Measurements from ENCODE around the gene PGAP2. TPM values are rescaled to one million over a fixed set of nuclear protein-coding genes. Genes with fewer than 3 reads are reported as not detected.
A peak's percentile ranks its signal among the peaks of the same experiment; 100 is the strongest.

PGAP2 gene
- total RNA-seq, 1 experiment from 2014 or later = 53.6 TPM

DNA sequence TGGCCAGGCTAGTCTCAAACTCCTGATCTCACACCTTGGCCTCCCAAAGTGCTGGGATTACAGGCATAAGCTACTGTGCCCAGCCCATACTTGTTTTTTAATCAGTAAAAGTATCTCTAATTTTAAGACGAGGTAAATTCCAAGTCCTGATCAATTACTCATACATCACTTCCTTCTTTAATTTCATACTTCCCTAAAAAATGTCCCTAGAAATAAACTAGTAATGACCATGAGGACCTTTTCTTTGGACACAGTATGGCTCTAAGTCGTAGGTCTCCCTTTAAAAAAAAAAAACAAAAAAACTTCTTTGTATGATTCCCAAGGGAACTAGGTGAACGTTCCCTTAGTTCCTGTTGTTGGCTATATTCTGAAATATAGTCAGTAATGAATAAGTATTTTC is 40.8 kb upstream of the PGAP2 start:
- no peaks in the 10 kb centered on the region for H3K27me3 ChIP-seq (replicated peaks; ENCODE audit: control insufficient read depth, insufficient read depth, low read length)
- H3K27me3 Mint-ChIP-seq (ENCODE audit: insufficient read depth, unreplicated experiment) = no peaks in the 10 kb centered on the region
- DNase-seq = no peak
- H3K9me3 Mint-ChIP-seq (ENCODE audit: unreplicated experiment) = no peaks in the 10 kb centered on the region
- H3K4me3 Mint-ChIP-seq (ENCODE audit: unreplicated experiment) = no peak overlapping the region
- BruUV-seq (replicated peaks) = no TSS peak
- intact Hi-C loops (cut with micrococcal nuclease; ENCODE audit: unreplicated experiment) = no loop called here
- ChIA-PET POLR2A (no interaction called here), CTCF (no interaction called here)
- H3K36me3 ChIP-seq (ENCODE audit: control insufficient read depth, insufficient read depth, low read length) = peaks cover 1% of the 10 kb centered on the region
- H3K36me3 Mint-ChIP-seq (ENCODE audit: insufficient read depth, unreplicated experiment) = peaks cover 99% of the 10 kb centered on the region
- no peaks in the 10 kb centered on the region for H3K4me1 ChIP-seq
- TF ChIP-seq, protein P1, sequence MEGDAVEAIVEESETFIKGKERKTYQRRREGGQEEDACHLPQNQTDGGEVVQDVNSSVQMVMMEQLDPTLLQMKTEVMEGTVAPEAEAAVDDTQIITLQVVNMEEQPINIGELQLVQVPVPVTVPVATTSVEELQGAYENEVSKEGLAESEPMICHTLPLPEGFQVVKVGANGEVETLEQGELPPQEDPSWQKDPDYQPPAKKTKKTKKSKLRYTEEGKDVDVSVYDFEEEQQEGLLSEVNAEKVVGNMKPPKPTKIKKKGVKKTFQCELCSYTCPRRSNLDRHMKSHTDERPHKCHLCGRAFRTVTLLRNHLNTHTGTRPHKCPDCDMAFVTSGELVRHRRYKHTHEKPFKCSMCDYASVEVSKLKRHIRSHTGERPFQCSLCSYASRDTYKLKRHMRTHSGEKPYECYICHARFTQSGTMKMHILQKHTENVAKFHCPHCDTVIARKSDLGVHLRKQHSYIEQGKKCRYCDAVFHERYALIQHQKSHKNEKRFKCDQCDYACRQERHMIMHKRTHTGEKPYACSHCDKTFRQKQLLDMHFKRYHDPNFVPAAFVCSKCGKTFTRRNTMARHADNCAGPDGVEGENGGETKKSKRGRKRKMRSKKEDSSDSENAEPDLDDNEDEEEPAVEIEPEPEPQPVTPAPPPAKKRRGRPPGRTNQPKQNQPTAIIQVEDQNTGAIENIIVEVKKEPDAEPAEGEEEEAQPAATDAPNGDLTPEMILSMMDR (IDR thresholded peaks at IDR 0.05; ENCODE audit: insufficient read depth in 1 of 2, low read depth in 1 of 2, low read length in 1 of 2, severe bottlenecking in 1 of 2, unreplicated experiment in 1 of 2) = no peak
- no peaks in the 10 kb centered on the region; the same call in 1 of the 2 replicates for H3K9me3 ChIP-seq
- H3K4me1 Mint-ChIP-seq (ENCODE audit: low read depth, unreplicated experiment) = no peaks in the 10 kb centered on the region
- H3K4me3 ChIP-seq (ENCODE audit: low read depth, low read length) = no peak overlapping the region
- no peak overlapping the region for H3K27ac Mint-ChIP-seq (ENCODE audit: unreplicated experiment)

DNA sequence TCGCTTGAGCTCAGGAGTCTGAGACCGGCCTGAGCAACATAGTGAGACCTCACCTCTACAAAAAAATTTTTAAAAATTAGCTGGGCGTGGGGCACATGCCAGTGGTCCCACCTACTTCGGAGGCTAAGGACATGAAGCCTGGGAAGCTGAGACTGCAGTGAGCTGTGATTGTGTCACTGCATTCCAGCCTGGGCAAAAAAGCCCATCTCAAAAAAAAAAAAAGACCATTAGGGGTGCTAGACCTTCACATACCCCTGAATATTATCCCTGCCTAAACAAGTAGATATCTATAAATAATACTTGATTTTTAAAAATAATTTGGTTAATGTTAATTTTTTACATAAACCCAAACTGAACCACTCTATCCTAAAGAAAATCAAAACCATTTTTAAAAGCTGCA is 35.2 kb upstream of the PGAP2 start:
- intact Hi-C loops (cut with micrococcal nuclease; ENCODE audit: unreplicated experiment) = no loop called here
- Histone ChIP-seq H3K4me3 (ENCODE audit: low read depth, low read length) (no peak overlapping the region), H3K4me1 (no peaks in the 10 kb centered on the region), H3K27me3 (replicated peaks; ENCODE audit: control insufficient read depth, insufficient read depth, low read length) (no peaks in the 10 kb centered on the region), H3K9me3 (no peaks in the 10 kb centered on the region; the same call in 1 of the 2 replicates), H3K36me3 (ENCODE audit: control insufficient read depth, insufficient read depth, low read length) (peaks cover 1% of the 10 kb centered on the region)
- ChIA-PET POLR2A (no interaction called here), CTCF (interaction anchor here (0.6 to 2.2 kb wide), 3 partner anchors 35 to 68 kb away, joined by 3 to 9 read pairs (median 6); partner anchors contain the start of gene PGAP2)
- Mint-ChIP-seq H3K27me3 (ENCODE audit: insufficient read depth, unreplicated experiment) (no peaks in the 10 kb centered on the region), H3K36me3 (ENCODE audit: insufficient read depth, unreplicated experiment) (peaks cover 100% of the 10 kb centered on the region), H3K9me3 (ENCODE audit: unreplicated experiment) (no peaks in the 10 kb centered on the region), H3K27ac (ENCODE audit: unreplicated experiment) (no peak overlapping the region), H3K4me3 (ENCODE audit: unreplicated experiment) (no peak overlapping the region), H3K4me1 (ENCODE audit: low read depth, unreplicated experiment) (no peaks in the 10 kb centered on the region)
- BruUV-seq (replicated peaks) = no TSS peak
- DNase-seq = no peak
- TF ChIP-seq, protein P1 (IDR thresholded peaks at IDR 0.05; ENCODE audit: insufficient read depth in 1 of 2, low read depth in 1 of 2, low read length in 1 of 2, severe bottlenecking in 1 of 2, unreplicated experiment in 1 of 2) = peak in 1 of 2 experiments; percentile 15

DNA sequence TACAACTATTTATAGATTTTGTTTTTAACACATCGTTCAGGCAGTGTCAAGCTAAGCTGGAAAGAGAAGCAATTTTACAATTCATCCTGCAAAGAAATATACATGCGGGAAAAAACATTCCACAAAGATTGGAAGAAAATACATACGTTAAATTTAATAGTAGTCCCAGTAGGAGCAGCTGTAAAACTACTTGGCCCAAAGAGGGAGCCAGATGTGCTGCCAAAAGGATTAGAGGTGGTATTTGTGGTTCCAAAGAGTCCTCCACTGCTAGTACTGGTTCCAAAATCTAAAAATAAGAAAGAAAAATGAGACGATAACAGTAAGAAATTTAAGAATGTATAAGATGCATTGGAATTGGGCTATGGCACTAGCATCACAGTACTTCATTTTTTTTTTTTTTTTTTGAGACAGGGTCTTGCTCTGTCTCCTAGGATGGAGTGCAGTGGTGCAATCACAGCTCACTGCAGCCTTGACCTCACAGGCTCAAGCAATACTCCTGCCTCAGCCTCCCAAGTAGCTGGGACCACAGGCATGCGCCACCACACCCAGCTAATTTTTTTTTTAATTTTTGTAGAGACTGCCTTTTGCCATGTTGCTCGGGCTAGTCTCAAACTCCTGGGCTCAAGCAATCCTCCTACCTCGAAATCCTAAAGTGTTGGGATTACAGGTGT is 32.5 kb upstream of the PGAP2 start:
- intact Hi-C loops (cut with micrococcal nuclease; ENCODE audit: unreplicated experiment) = loop anchor here (2.0 kb wide), 1 partner anchor 33 kb away; the partner anchor contains the start of gene PGAP2
- peaks cover 100% of the 10 kb centered on the region for H3K36me3 Mint-ChIP-seq (ENCODE audit: insufficient read depth, unreplicated experiment)
- H3K4me3 ChIP-seq (ENCODE audit: low read depth, low read length) = no peak overlapping the region
- no peak overlapping the region for H3K27ac Mint-ChIP-seq (ENCODE audit: unreplicated experiment)
- no peaks in the 10 kb centered on the region for H3K4me1 Mint-ChIP-seq (ENCODE audit: low read depth, unreplicated experiment)
- CTCF ChIA-PET = interaction anchor here (0.8 to 1.7 kb wide), 2 partner anchors 32 to 33 kb away, joined by 5 to 6 read pairs; no protein-coding TSS in a partner anchor
- no peaks in the 10 kb centered on the region for H3K27me3 Mint-ChIP-seq (ENCODE audit: insufficient read depth, unreplicated experiment)
- TF ChIP-seq, protein P1 (IDR thresholded peaks at IDR 0.05; ENCODE audit: insufficient read depth in 1 of 2, low read depth in 1 of 2, low read length in 1 of 2, severe bottlenecking in 1 of 2, unreplicated experiment in 1 of 2) = no peak
- POLR2A ChIA-PET = no interaction called here
- H3K27me3 ChIP-seq (replicated peaks; ENCODE audit: control insufficient read depth, insufficient read depth, low read length) = no peaks in the 10 kb centered on the region
- no peaks in the 10 kb centered on the region for H3K4me1 ChIP-seq
- no peaks in the 10 kb centered on the region; the same call in 1 of the 2 replicates for H3K9me3 ChIP-seq
- BruUV-seq (replicated peaks) = no TSS peak
- no peaks in the 10 kb centered on the region for H3K9me3 Mint-ChIP-seq (ENCODE audit: unreplicated experiment)
- no peak for DNase-seq
- no peak overlapping the region for H3K4me3 Mint-ChIP-seq (ENCODE audit: unreplicated experiment)
- H3K36me3 ChIP-seq (ENCODE audit: control insufficient read depth, insufficient read depth, low read length) = peaks cover 5% of the 10 kb centered on the region
